K562 (cell line): ENCODE results near the gene RHBDL3. TPM values are rescaled to one million over a fixed set of nuclear protein-coding genes. Genes with fewer than 3 reads are reported as not detected.

Experiments used
- ARHGAP35 ChIP-seq: fragments of 450-650 bp; IDR thresholded peaks from 2 replicates; pipeline ENCODE4 v1.6.1; 2018; ENCODE audit not compliant: partially characterized antibody
- CHD1 ChIP-seq: fragments of 200-600 bp; sonication (generic); IDR thresholded peaks from one replicate; pipeline ENCODE4 v1.6.1; 2012; ENCODE audit warnings: mild to moderate bottlenecking, moderate library complexity, low read length, inconsistent platforms
- CUX1 ChIP-seq: fragments of 200-800 bp; sonication (Bioruptor generic); IDR thresholded peaks from 2 replicates; pipeline ENCODE4 v1.6.1; 2016; ENCODE audit warnings: missing genetic modification characterization, missing compliant biosample characterization
- MTA2 ChIP-seq: fragments of 450-650 bp; IDR thresholded peaks from 2 replicates; pipeline ENCODE4 v1.6.1; 2016; ENCODE audit warnings: low read depth
- SMAD1 ChIP-seq: fragments of 150-350 bp; IDR thresholded peaks from 2 replicates; pipeline ENCODE4 v1.6.1; 2014; ENCODE audit warnings: low read length, low read depth; ENCODE audit not compliant: partially characterized antibody
- SMARCC2 ChIP-seq: fragments of 450-650 bp; IDR thresholded peaks from 2 replicates; pipeline ENCODE4 v1.6.1; 2017; ENCODE audit warnings: antibody characterized with exemption, moderate library complexity, mild to moderate bottlenecking, low read depth
- polyA plus RNA-seq, 8 experiments: library from polyadenylated mRNA; depleted of rRNA in 4 of 8; stranded (reverse) in 5 of 8; unstranded in 3 of 8; fragments of >200 nt; fragmentation: Nextera tagmentation in 2 of 8; fragmentation: Illumina TruSeq in 1 of 8; extraction: Ambion mirVana in 2 of 8; extraction: Trizol in 1 of 8; gene quantifications; 2 replicates each; pipeline versions ENCODE4 v1.2.1 to v1.2.3, GENCODE V29; 2011 to 2014; ENCODE audit warnings: inconsistent platforms in 1 of 8, missing spikeins in 1 of 8
- total RNA-seq, 7 experiments: library from RNA; depleted of rRNA in 6 of 7; stranded (reverse); fragments of >200 nt in 6 of 7; fragmentation: Illumina TruSeq in 2 of 7; extraction: Trizol in 2 of 7; gene quantifications; 2 replicates each; pipeline versions ENCODE4 v1.2.1 to v1.2.3, GENCODE V29; 2011 to 2021; ENCODE audit warnings: low replicate concordance in 1 of 7
- TF ChIP-seq, protein P1 (sequence below), 2 experiments: fragments of 450-650 bp; IDR thresholded peaks; 2 replicates each; pipeline ENCODE4 v1.6.1; 2016
- TF ChIP-seq, protein P2 (sequence below): IDR thresholded peaks from 2 replicates; pipeline ENCODE4 v1.6.1; 2014; ENCODE audit warnings: antibody characterized with exemption

The RHBDL3 gene
- total and polyA plus RNA-seq, 9 of the 15 experiments (the other 6 are each of a cell fraction or from before 2014, with no cell fraction given) = 0.06 to 0.31 (median 0.09) TPM; not detected in 4

- TF ChIP-seq CUX1 (CRISPR knock-in tag) (no peak), ARHGAP35 (no peak), CHD1 (no peak), MTA2 (no peak), SMARCC2 (no peak), SMAD1 (no peak)
- TF ChIP-seq, protein P1, sequence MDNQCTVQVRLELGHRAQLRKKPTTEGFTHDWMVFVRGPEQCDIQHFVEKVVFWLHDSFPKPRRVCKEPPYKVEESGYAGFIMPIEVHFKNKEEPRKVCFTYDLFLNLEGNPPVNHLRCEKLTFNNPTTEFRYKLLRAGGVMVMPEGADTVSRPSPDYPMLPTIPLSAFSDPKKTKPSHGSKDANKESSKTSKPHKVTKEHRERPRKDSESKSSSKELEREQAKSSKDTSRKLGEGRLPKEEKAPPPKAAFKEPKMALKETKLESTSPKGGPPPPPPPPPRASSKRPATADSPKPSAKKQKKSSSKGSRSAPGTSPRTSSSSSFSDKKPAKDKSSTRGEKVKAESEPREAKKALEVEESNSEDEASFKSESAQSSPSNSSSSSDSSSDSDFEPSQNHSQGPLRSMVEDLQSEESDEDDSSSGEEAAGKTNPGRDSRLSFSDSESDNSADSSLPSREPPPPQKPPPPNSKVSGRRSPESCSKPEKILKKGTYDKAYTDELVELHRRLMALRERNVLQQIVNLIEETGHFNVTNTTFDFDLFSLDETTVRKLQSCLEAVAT (IDR thresholded peaks at IDR 0.05) = no peak
- TF ChIP-seq, protein P2, sequence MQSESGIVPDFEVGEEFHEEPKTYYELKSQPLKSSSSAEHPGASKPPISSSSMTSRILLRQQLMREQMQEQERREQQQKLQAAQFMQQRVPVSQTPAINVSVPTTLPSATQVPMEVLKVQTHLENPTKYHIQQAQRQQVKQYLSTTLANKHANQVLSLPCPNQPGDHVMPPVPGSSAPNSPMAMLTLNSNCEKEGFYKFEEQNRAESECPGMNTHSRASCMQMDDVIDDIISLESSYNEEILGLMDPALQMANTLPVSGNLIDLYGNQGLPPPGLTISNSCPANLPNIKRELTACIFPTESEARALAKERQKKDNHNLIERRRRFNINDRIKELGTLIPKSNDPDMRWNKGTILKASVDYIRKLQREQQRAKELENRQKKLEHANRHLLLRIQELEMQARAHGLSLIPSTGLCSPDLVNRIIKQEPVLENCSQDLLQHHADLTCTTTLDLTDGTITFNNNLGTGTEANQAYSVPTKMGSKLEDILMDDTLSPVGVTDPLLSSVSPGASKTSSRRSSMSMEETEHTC = no peak
Observed at GRCh38 chr17:32317353-32317752, 51.7 kb downstream of the RHBDL3 start (continued).
